Hepatocyte (in vitro differentiated cells): Measurements from ENCODE around the gene MBIP. TPM values are rescaled to one million over a fixed set of nuclear protein-coding genes. Genes with fewer than 3 reads are reported as not detected.

ENCODE experiments used
- DNase-seq: peaks from one replicate; pipeline ENCODE4 v3.0.0-alpha.2; 2016; ENCODE audit warnings: low spot score
- H2AFZ ChIP-seq: fragments of 200-600 bp; sonication (generic); 2 replicates; pipeline ENCODE4 v1.6.0; 2016; ENCODE audit warnings: antibody characterized with exemption, mild to moderate bottlenecking
- H3K27ac ChIP-seq: fragments of 200-600 bp; sonication (generic); 2 replicates; pipeline ENCODE4 v1.5.1; 2016; ENCODE audit warnings: mild to moderate bottlenecking
- H3K27me3 ChIP-seq: fragments of 200-600 bp; sonication (generic); 2 replicates; pipeline ENCODE4 v1.6.1; 2016
- H3K36me3 ChIP-seq: fragments of 200-600 bp; sonication (generic); replicated peaks from 2 replicates; pipeline ENCODE4 v1.5.1; 2016; ENCODE audit warnings: low read depth; ENCODE audit not compliant: insufficient read depth
- H3K4me1 ChIP-seq: fragments of 200-600 bp; sonication (generic); 2 replicates; pipeline ENCODE4 v1.5.1; 2016; ENCODE audit warnings: mild to moderate bottlenecking, moderate library complexity; ENCODE audit not compliant: insufficient read depth
- H3K4me2 ChIP-seq: fragments of 200-600 bp; sonication (generic); 2 replicates; pipeline ENCODE4 v1.6.0; 2016
- H3K4me3 ChIP-seq: fragments of 200-600 bp; sonication (generic); 2 replicates; pipeline ENCODE4 v1.5.1; 2016; ENCODE audit warnings: mild to moderate bottlenecking
- H3K79me2 ChIP-seq: fragments of 200-600 bp; sonication (generic); 2 replicates; pipeline ENCODE4 v1.6.0; 2017; ENCODE audit warnings: mild to moderate bottlenecking
- H3K9me2 ChIP-seq: fragments of 200-600 bp; sonication (generic); replicated peaks from 2 replicates; pipeline ENCODE4 v1.6.0; 2017; ENCODE audit warnings: mild to moderate bottlenecking; ENCODE audit not compliant: insufficient read depth
- H3K9me3 ChIP-seq: fragments of 200-600 bp; sonication (generic); 2 replicates; pipeline ENCODE4 v1.5.1; 2016; ENCODE audit warnings: low read depth, mild to moderate bottlenecking
- H4K20me1 ChIP-seq: fragments of 200-600 bp; sonication (generic); 2 replicates; pipeline ENCODE4 v1.6.0; 2016; ENCODE audit warnings: mild to moderate bottlenecking; ENCODE audit not compliant: insufficient read depth, poor library complexity, severe bottlenecking
- CTCF ChIP-seq: fragments of 200-600 bp; sonication (generic); IDR thresholded peaks from 2 replicates; pipeline ENCODE4 v1.5.1; 2016; ENCODE audit warnings: antibody characterized with exemption, mild to moderate bottlenecking; ENCODE audit not compliant: poor library complexity
- EZH2 ChIP-seq: fragments of 200-600 bp; sonication (generic); IDR thresholded peaks from 2 replicates; pipeline ENCODE4 v1.6.1; 2016; ENCODE audit warnings: antibody characterized with exemption, mild to moderate bottlenecking, borderline replicate concordance
- EZH2phosphoT487 ChIP-seq: fragments of 200-600 bp; sonication (generic); IDR thresholded peaks from one replicate; pipeline ENCODE4 v1.6.1; 2018; ENCODE audit warnings: antibody characterized with exemption, mild to moderate bottlenecking, low read depth, moderate library complexity; ENCODE audit not compliant: unreplicated experiment, severe bottlenecking
- WGBS: methylation state at CpG from one replicate; pipeline ENCODE4 v1.1.6; 2016; ENCODE audit warnings: low lambda C conversion rate; ENCODE audit errors: missing lambda C conversion rate; 5-methylcytosine and 5-hydroxymethylcytosine counted together
- polyA plus RNA-seq: library from polyadenylated mRNA; unstranded; fragments of >200 nt; fragmentation: Nextera tagmentation; extraction: Ambion mirVana; gene quantifications from 2 replicates; pipeline ENCODE4 v1.2.1, GENCODE V29; 2016
- total RNA-seq: library from RNA; depleted of rRNA; stranded (reverse); fragments of >200 nt; gene quantifications from 2 replicates; pipeline ENCODE4 v1.2.3, GENCODE V29; 2014

Gene MBIP
- total and polyA plus RNA-seq, 2 experiments from 2014 or later: 27.8 to 28.4 TPM

- H3K27ac ChIP-seq: no peak overlapping the region
- no peaks in the 10 kb centered on the region for H4K20me1 ChIP-seq
- 85% methylated on average over 1 of the region's 1 CpG for WGBS
- TF ChIP-seq EZH2 (no peak), EZH2phosphoT487 (no peak), CTCF (no peak)
- no peaks in the 10 kb centered on the region for H3K9me2 ChIP-seq
- H3K79me2 ChIP-seq: no peaks in the 10 kb centered on the region
- H3K4me1 ChIP-seq: no peaks in the 10 kb centered on the region
- no peaks in the 10 kb centered on the region for H3K27me3 ChIP-seq
- no peak overlapping the region for H3K4me2 ChIP-seq
- no peak for DNase-seq
- H2AFZ ChIP-seq: no peak overlapping the region
- H3K36me3 ChIP-seq: no peaks in the 10 kb centered on the region
- H3K4me3 ChIP-seq: no peak overlapping the region
- H3K9me3 ChIP-seq: no peaks in the 10 kb centered on the region
Measured at GRCh38 chr14:36289954-36290353, 30.5 kb downstream of the MBIP start.

GRCh38 chr14:36288496-36288895 lies 31.9 kb downstream of the MBIP start:
- H3K4me2 ChIP-seq: no peak overlapping the region
- no peak overlapping the region for H2AFZ ChIP-seq
- no peaks in the 10 kb centered on the region for H3K9me2 ChIP-seq
- H3K36me3 ChIP-seq: no peaks in the 10 kb centered on the region
- no peak overlapping the region for H3K27ac ChIP-seq
- 32% methylated on average over 3 of the region's 3 CpGs for WGBS
- no peak for TF ChIP-seq CTCF
- TF ChIP-seq EZH2: no peak
- TF ChIP-seq EZH2phosphoT487: no peak
- H3K79me2 ChIP-seq: no peaks in the 10 kb centered on the region
- no peaks in the 10 kb centered on the region for H3K27me3 ChIP-seq
- H3K9me3 ChIP-seq: no peaks in the 10 kb centered on the region
- no peaks in the 10 kb centered on the region for H4K20me1 ChIP-seq
- H3K4me3 ChIP-seq: no peak overlapping the region
- no peaks in the 10 kb centered on the region for H3K4me1 ChIP-seq
- DNase-seq: no peak

- WGBS: 81% methylated on average over 4 of the region's 4 CpGs
- no peaks in the 10 kb centered on the region for H3K4me1 ChIP-seq
Measured at GRCh38 chr14:36284971-36285595, 35.4 kb downstream of the MBIP start.

More at GRCh38 chr14:36284971-36285595, 35.4 kb downstream of the MBIP start:
- H2AFZ ChIP-seq: no peak overlapping the region
- H3K9me2 ChIP-seq: no peaks in the 10 kb centered on the region
- H3K36me3 ChIP-seq: no peaks in the 10 kb centered on the region
- TF ChIP-seq CTCF (no peak), EZH2phosphoT487 (no peak), EZH2 (no peak)
- no peak for DNase-seq
- no peaks in the 10 kb centered on the region for H4K20me1 ChIP-seq
- H3K4me2 ChIP-seq: no peak overlapping the region
- H3K4me3 ChIP-seq: no peak overlapping the region
- H3K27ac ChIP-seq: no peak overlapping the region
- H3K9me3 ChIP-seq: no peaks in the 10 kb centered on the region
- no peaks in the 10 kb centered on the region for H3K27me3 ChIP-seq
- H3K79me2 ChIP-seq: no peaks in the 10 kb centered on the region
